ENCODE data around the gene MAP4. TPM values are rescaled to one million over a fixed set of nuclear protein-coding genes. Genes with fewer than 3 reads are reported as not detected.

The MAP4 gene
- total RNA-seq, 1 donor from 2014 or later, result 471 TPM

- no peak overlapping the region for H3K4me3 ChIP-seq (ENCODE audit: insufficient read depth, low read depth, low read length)
- H3K4me3 Mint-ChIP-seq (ENCODE audit: unreplicated experiment), result peak overlapping the region; percentile 4
- peak overlapping the region; percentile 73 for H3K27ac Mint-ChIP-seq (ENCODE audit: unreplicated experiment)
- no peak for TF ChIP-seq EZH2 (IDR thresholded peaks at IDR 0.05; ENCODE audit: insufficient read depth, low read length)
- no peak for TF ChIP-seq CTCF (IDR thresholded peaks at IDR 0.05; ENCODE audit: insufficient read depth, low read depth, low read length)
- no peaks in the 10 kb centered on the region for H3K9me3 Mint-ChIP-seq (ENCODE audit: unreplicated experiment)
- peaks cover 38% of the 10 kb centered on the region for H3K4me1 Mint-ChIP-seq (ENCODE audit: low read depth, unreplicated experiment)
- H3K36me3 Mint-ChIP-seq (ENCODE audit: low read depth, unreplicated experiment), result peaks cover 38% of the 10 kb centered on the region
- H3K27me3 Mint-ChIP-seq (ENCODE audit: low read depth, unreplicated experiment), result no peaks in the 10 kb centered on the region
- H3K36me3 ChIP-seq (ENCODE audit: insufficient read depth, low read length), result peaks cover 30% of the 10 kb centered on the region
- H3K4me2 ChIP-seq (ENCODE audit: low read length), result peak overlapping the region; percentile 71
- peaks cover 24% of the 10 kb centered on the region for H3K4me1 ChIP-seq (ENCODE audit: insufficient read depth, low read length)
- H3K9me3 ChIP-seq (ENCODE audit: insufficient read depth, low read depth, low read length), result no peaks in the 10 kb centered on the region
- H4K20me1 ChIP-seq (ENCODE audit: insufficient read depth, low read length), result peaks cover 55% of the 10 kb centered on the region
- H3K9ac ChIP-seq (ENCODE audit: low read length), result peak overlapping the region; percentile 53
- DNase-seq (ENCODE audit: low read depth), result peak; percentile 93
- H2AFZ ChIP-seq (ENCODE audit: low read depth, low read length), result no peak overlapping the region
- peak; percentile 98 for FAIRE-seq
- H3K27me3 ChIP-seq (ENCODE audit: insufficient read depth, low read length), result no peaks in the 10 kb centered on the region
- H3K79me2 ChIP-seq (ENCODE audit: insufficient read depth, low read length), result peaks cover 19% of the 10 kb centered on the region
- H3K27ac ChIP-seq (ENCODE audit: low read depth, low read length), result peak overlapping the region; percentile 73
Measured at GRCh38 chr3:47910777-47911440, 105.3 kb downstream of the MAP4 start.

- Histone ChIP-seq H3K4me2 (ENCODE audit: low read length) (peak overlapping the region; percentile 71), H2AFZ (ENCODE audit: low read depth, low read length) (no peak overlapping the region), H3K4me3 (ENCODE audit: insufficient read depth, low read depth, low read length) (no peak overlapping the region), H3K79me2 (ENCODE audit: insufficient read depth, low read length) (peaks cover 22% of the 10 kb centered on the region), H3K9me3 (ENCODE audit: insufficient read depth, low read depth, low read length) (no peaks in the 10 kb centered on the region), H3K27me3 (ENCODE audit: insufficient read depth, low read length) (no peaks in the 10 kb centered on the region), H3K27ac (ENCODE audit: low read depth, low read length) (peak overlapping the region; percentile 73), H4K20me1 (ENCODE audit: insufficient read depth, low read length) (peaks cover 53% of the 10 kb centered on the region), H3K36me3 (ENCODE audit: insufficient read depth, low read length) (peaks cover 24% of the 10 kb centered on the region), H3K4me1 (ENCODE audit: insufficient read depth, low read length) (peaks cover 24% of the 10 kb centered on the region), H3K9ac (ENCODE audit: low read length) (no peak overlapping the region)
- DNase-seq (ENCODE audit: low read depth) (no peak), FAIRE-seq (peak; percentile 5)
- H3K4me1 Mint-ChIP-seq (ENCODE audit: low read depth, unreplicated experiment), result peaks cover 38% of the 10 kb centered on the region
- H3K4me3 Mint-ChIP-seq (ENCODE audit: unreplicated experiment), result no peak overlapping the region
- H3K36me3 Mint-ChIP-seq (ENCODE audit: low read depth, unreplicated experiment), result peaks cover 31% of the 10 kb centered on the region
- H3K27ac Mint-ChIP-seq (ENCODE audit: unreplicated experiment), result peak overlapping the region; percentile 73
- H3K27me3 Mint-ChIP-seq (ENCODE audit: low read depth, unreplicated experiment), result no peaks in the 10 kb centered on the region
- TF ChIP-seq EZH2 (IDR thresholded peaks at IDR 0.05; ENCODE audit: insufficient read depth, low read length), result no peak
- TF ChIP-seq CTCF (IDR thresholded peaks at IDR 0.05; ENCODE audit: insufficient read depth, low read depth, low read length), result no peak
- H3K9me3 Mint-ChIP-seq (ENCODE audit: unreplicated experiment), result no peaks in the 10 kb centered on the region
Measured at GRCh38 chr3:47910233-47910632, 106.0 kb downstream of the MAP4 start.

- H2AFZ ChIP-seq (ENCODE audit: low read depth, low read length), result no peak overlapping the region
- no peak for FAIRE-seq
- H3K36me3 Mint-ChIP-seq (ENCODE audit: low read depth, unreplicated experiment), result peaks cover 36% of the 10 kb centered on the region
- no peak overlapping the region for H3K9ac ChIP-seq (ENCODE audit: low read length)
- H3K4me1 Mint-ChIP-seq (ENCODE audit: low read depth, unreplicated experiment), result peaks cover 38% of the 10 kb centered on the region
- H3K9me3 Mint-ChIP-seq (ENCODE audit: unreplicated experiment), result no peaks in the 10 kb centered on the region
- H3K4me3 ChIP-seq (ENCODE audit: insufficient read depth, low read depth, low read length), result no peak overlapping the region
- peaks cover 25% of the 10 kb centered on the region for H3K79me2 ChIP-seq (ENCODE audit: insufficient read depth, low read length)
- H3K9me3 ChIP-seq (ENCODE audit: insufficient read depth, low read depth, low read length), result no peaks in the 10 kb centered on the region
- no peaks in the 10 kb centered on the region for H3K27me3 Mint-ChIP-seq (ENCODE audit: low read depth, unreplicated experiment)
- no peak for DNase-seq (ENCODE audit: low read depth)
- no peak for TF ChIP-seq CTCF (IDR thresholded peaks at IDR 0.05; ENCODE audit: insufficient read depth, low read depth, low read length)
- no peak for TF ChIP-seq EZH2 (IDR thresholded peaks at IDR 0.05; ENCODE audit: insufficient read depth, low read length)
- H3K4me2 ChIP-seq (ENCODE audit: low read length), result no peak overlapping the region
- H3K4me1 ChIP-seq (ENCODE audit: insufficient read depth, low read length), result peaks cover 24% of the 10 kb centered on the region
- no peak overlapping the region for H3K27ac ChIP-seq (ENCODE audit: low read depth, low read length)
- peak overlapping the region; percentile 24 for H3K4me3 Mint-ChIP-seq (ENCODE audit: unreplicated experiment)
- H3K27me3 ChIP-seq (ENCODE audit: insufficient read depth, low read length), result no peaks in the 10 kb centered on the region
- H4K20me1 ChIP-seq (ENCODE audit: insufficient read depth, low read length), result peaks cover 56% of the 10 kb centered on the region
- H3K36me3 ChIP-seq (ENCODE audit: insufficient read depth, low read length), result peaks cover 20% of the 10 kb centered on the region
- H3K27ac Mint-ChIP-seq (ENCODE audit: unreplicated experiment), result peak overlapping the region; percentile 72
Measured at GRCh38 chr3:47909607-47910006, 106.6 kb downstream of the MAP4 start.

All from astrocyte (in vitro differentiated cells and primary cell).